GM21515 (cell line): ENCODE results near the gene SFMBT2.

Experiments used
- ATAC-seq: cut with Tn5 transposase; IDR thresholded peaks from one replicate; pipeline ENCODE4 v1.9.1; 2021; ENCODE audit not compliant: unreplicated experiment

SFMBT2 gene

DNA sequence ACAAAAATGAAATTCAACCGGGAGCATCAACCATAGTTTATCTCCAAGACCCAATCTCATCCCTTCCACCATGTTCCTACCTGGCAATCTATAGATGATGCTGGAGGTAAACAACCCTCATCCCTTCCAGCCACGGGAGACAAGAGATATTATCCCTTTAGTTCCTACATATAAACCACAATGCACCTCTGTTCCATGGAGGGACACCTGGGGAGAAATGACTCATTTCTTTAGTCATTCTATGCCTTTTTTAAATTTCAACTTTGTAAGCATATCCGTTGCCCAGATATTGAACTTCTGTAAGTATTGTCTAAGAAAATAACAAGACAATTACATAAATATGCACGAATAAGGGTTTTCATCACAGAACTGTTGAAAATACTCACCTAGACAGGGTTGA, 15.5 kb upstream of the SFMBT2 start:
- no peak for ATAC-seq

GRCh38 chr10:7425691-7426090, 14.9 kb upstream of the SFMBT2 start:
- ATAC-seq, result no peak

GRCh38 chr10:7424919-7425318, 14.1 kb upstream of the SFMBT2 start:
- no peak for ATAC-seq

- no peak for ATAC-seq
Measured at GRCh38 chr10:7424315-7424714, 13.5 kb upstream of the SFMBT2 start.

DNA sequence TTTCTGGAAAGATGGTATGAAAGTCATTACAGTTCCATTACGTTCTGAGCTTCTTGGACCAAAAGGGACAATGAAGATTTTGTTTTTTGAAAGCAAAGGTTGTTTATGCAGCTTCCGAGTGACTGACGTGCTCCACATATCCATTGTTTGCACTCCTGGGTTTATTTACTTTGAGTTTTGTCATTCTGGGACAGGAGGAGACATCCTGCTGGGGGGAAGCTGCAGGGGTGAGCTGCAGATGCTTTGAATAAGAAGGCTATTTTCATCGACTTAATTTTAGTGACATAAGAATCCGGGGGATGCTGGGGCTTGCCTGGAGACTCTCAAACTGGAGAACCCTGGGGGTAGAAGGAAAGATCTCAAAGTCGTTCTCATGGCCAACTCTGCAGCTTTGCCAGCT, 12.7 kb upstream of the SFMBT2 start:
- no peak for ATAC-seq

DNA sequence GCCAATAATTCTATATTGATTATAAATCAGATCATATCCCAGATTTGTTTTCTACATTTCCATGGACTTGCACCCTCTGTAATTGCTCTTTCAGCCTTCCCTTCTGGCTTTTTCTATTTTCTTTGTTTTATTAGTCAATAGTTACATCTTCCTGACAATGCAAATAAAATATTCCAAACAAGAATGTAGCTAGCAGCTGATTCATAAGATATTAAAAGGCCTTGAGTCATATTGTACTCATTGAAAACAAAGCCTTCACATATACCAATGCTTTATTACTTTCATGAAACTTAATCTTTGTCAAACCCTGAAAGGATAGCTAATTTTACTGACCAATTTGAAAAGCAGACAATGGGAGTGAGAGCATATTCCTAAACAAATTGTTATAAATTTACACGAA, 10.7 kb upstream of the SFMBT2 start:
- no peak for ATAC-seq

DNA sequence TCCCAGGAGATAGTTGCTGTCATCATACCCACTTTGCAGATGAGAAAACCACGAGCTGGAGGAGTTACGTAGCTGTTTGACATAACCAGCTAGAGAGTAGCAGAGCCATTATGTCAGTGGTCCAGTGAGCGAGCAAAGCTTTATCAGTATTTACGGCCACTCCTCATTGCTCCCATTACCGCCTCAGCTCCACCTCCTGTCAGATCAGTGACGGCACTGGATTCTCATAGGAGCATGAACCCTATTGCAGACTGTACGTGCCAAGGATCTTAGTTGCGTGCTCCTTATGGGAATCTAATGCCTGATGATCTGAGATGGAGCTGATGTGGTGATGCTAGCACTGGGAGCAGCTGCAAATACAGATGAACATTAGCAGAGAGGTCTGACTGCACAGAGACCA, 9.2 kb upstream of the SFMBT2 start:
- ATAC-seq, result no peak

GRCh38 chr10:7417807-7418206, 7.0 kb upstream of the SFMBT2 start:
- no peak for ATAC-seq

DNA sequence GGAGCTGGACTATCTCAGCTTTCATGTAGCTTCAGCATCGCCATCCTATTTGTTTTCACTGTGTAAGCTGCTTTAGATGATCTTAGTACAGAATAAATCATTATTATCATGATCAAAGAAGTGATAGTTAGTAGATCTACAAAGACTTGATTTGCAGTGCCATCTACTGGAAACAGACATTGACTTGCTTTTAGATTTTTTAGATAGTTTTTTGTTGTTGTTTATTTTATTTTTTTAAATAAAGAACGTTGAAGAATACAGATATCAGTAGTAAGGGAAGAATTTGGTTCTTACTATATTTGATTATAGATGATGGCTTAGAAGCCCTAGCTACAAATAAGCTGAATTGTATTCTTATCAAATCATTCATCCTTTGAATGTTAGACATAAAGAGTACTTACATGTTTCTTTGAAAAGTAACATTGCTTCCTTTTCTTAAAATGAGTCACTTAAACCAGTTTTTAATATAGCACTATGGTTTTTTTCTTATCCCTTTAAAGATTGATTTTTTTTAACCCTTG, 6.3 kb upstream of the SFMBT2 start:
- ATAC-seq, result no peak

DNA sequence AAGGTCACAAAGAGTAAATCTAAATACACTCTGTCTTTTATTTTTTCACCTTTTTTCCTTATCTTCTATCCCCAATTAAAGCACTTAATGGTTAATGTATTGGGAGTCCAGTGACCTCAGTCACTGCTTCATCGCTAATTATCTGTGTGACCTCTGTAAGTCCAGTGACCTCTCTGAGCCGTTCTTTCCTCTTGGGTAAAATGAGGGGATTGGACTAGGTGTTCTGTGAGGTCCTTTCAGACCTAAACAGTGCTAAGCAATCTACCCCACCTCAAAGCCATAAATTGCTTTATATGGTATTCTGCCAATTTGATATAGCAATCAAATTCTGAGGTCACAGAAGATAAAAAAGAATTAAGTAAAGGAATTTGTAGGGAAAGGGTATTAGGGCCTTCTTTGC, 3.9 kb upstream of the SFMBT2 start:
- no peak for ATAC-seq

GRCh38 chr10:7412928-7413282, 2.1 kb upstream of the SFMBT2 start:
- ATAC-seq, result no peak

DNA sequence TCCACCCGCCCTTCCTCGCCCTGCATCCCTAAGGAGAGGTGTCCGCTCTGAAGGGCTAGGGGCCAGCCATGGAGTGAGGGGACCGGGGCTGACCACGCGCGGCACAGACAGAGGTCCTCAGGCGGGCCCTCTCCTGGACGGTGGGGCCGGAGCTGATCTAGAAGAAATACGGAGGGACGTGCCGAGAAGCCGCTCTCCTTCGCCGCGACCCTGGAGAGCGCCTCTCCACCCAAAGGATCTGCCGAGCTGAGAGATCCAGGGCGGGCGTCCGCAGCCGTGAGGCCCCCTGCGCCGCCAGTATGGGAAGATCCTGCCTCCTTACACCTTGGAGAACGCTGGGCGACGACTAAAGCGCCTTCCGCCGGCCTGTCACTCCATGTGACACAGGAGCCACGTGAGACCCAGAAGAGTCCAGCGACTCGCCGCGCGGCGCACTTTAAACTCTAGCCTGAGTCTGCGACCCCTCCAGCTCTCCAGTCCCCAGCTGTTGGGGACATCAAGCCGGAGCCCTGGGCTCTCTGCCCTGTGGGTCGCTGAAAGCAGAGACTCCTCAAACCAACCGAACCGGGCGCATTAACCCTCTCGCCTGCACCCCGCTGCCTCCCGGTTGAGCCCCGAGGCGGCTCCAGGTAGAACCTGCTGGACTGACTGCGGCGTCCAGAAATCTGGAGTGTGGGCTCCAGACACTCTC, 1.5 kb upstream of the SFMBT2 start:
- no peak for ATAC-seq

GRCh38 chr10:7411671-7412128, 866 bp upstream of the SFMBT2 start:
- ATAC-seq, result no peak

DNA sequence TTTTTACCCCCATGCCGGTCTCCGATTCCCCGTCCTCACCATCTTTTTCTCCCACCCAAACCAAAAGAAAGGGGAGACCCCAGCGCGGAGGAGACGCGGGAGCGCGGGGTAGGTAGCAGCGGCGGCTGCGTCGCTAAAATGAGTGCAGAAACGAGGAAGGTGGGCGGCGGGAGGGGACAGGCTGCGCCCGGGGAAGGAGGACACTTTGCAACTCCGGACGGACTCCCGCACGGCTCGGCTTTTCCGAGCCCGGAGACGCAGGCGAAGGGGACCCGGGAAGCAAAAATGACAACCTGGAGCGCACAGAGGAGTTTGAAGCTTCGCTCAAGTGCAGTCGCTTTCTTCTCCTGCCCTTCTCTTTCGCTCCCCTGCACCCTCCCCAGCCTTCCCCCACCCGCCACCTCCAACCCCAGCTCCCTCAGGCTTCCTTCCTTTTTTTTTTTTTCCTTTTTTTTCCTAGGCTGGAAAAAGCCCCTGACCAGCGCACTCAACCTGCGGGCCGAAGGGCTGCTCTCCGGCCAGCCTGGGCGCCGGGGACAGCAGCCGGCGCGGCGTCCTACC, 453 bp downstream of the SFMBT2 start:
- no peak for ATAC-seq

DNA sequence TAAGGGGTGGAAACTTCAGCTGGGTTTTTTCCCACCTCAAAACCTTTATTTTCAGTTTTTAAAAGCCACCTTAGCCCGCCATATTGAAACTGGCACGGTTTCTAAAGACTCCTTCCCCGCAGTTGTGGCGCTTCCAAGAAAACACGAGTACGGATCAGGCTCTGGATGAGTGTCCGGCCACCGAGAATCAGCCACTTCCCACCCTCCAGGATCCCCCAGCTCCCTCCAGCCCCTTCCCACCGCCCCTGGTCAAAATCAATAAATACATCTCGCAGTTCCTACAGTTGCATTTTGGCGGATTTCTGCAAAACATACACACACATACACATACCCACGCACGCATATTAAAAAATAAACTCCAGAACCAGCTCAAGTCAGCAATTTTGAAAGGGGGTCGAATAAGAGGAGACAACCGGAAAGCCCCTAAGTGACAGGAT, 1.1 kb downstream of the SFMBT2 start:
- peak; percentile 2 for ATAC-seq

DNA sequence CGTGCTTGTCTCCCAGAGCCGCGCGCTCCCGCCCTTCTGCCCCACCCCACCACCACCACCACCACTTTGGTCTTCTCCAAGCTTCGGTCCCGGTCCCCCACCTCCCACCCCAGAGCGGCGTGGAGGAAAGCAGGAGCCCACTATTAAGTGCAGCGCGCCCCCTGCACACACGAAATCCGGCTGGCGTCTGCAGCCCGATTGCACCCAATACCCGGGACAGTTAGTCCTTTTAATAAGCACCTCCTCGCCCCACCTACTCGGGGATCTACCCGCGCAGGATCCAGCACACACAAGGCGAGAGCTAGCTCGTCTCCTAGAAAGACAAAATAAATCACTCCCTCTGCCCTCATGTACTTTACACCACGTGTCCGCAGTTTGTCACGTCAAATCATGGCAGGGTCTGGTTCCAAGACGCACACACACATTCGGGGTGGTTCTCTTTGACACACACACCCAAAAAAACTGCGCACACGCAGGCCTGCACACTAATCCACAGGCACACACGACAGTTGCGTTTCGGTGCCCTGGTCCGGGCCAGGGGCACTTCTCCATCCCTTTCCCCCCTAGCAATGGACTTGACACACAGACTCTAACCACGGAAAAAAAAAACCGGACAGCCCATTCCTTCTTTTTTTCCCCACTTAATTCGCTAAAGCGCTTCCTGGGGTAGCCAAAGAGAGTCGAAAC, 1.6 kb downstream of the SFMBT2 start:
- ATAC-seq, result peak; percentile 36

GRCh38 chr10:7408291-7409044, 2.4 kb downstream of the SFMBT2 start:
- ATAC-seq, result peak; percentile 33

DNA sequence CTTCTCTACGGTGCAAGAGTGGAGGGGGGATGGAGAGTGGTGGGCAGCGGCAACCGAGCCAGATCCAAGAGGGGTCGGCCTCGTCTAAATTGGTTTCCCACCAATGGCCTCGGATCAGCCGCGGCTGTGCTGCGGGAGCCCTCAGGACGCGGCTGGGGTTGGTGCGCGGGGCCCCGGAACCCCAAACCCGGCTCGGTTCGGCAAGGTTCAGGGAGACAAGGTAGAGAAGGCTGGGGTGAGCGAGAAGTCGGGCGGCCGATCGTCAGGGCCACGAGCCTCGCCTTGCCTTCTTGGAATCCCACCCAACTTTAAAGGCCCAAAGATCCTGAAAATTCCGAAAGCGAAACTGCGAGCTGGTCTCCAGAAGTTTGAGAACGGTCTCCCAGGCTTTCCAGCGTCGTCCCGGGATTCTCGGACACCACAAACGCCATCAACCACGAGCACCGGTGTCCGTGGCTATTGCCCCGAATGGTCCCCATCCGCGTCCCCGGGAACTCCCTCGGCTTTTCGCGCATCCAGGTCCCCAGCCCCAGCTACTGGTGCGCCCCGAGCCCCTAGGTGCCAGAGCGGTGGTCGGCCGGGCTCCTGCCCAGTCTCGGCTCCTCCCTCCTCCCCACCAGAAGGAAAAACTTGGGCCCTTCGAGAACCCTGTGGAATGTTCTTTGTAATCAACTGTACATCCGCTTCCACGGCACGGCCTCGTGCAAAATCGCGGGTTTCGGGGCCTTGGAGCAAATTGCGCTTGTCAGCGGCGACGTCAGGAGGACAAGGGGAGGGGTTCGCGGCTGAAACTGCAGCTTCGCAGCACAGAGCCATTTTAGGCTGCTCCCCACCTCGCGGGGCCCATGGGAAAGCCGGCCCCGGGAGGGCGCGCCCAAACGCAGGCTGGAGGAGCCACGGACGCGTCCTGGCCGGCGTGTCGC, 3.2 kb downstream of the SFMBT2 start:
- ATAC-seq, result no peak

DNA sequence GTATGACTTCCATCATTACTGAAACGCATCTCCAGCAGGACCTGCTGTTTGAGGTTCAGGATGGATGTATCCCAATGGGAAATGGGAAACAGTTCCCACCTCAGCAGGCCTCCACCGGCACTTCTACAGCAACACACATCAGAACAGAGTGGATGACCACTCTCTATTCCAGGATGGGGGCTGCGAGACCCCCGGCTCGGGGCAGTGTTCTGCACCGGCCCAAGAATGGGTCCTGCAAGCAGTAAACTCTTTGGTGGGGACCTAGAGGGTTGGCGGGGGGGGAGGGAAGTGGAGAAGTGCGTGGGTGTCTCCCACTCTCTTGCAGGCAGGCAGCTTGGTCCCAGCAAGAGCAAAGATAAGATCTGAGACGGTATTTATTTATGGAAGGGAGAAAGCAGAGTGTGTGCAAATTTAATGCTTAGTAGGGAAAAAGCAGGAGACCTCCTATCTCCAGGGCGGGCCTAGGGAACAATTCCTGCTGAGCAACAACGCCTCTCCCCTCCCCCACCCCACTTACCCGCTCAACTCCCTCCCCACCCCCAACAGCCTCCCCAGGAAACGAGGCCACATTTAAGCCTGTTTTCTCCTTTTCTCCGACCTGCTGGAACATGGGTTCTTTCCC, 4.0 kb downstream of the SFMBT2 start:
- no peak for ATAC-seq

DNA sequence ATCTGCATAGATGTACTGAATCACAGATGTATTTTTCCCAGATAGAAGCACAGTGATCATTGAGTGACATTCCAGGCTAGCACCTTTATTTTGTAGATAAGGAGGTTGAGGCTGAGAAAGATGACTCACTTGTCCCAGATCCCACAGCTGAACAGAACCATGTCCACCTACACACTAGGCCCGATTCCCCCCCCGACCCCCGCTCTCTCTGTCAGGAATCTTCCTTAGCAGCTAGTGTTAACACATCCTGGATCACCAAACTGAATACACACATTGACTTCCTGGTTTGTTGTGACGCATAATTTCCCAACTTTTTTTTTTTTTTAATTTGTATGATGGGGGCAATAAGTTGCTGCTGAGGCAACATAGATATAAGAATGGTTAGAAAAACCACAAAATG, 5.2 kb downstream of the SFMBT2 start:
- ATAC-seq, result no peak
